CD14-positive monocyte (primary cell): ENCODE measurements around the gene C12orf57. TPM values are rescaled to one million over a fixed set of nuclear protein-coding genes. Genes with fewer than 3 reads are reported as not detected.
A peak's percentile ranks its signal among the peaks of the same experiment; 100 is the strongest.

Experiments used
- DNase-seq, 3 donors: peaks; one replicate each; pipeline ENCODE4 v3.0.0-alpha.2; 2011 to 2022
- H2AFZ ChIP-seq: 2 replicates; pipeline ENCODE4 v1.6.0; 2012; ENCODE audit warnings: mild to moderate bottlenecking, low read depth, low read length, inconsistent platforms; ENCODE audit not compliant: insufficient read depth, poor library complexity, severe bottlenecking
- H3K27ac ChIP-seq, 2 donors: 1 replicate in 1 of 2; 2 replicates in 1 of 2; pipeline ENCODE4 v1.5.1; 2012 to 2013; ENCODE audit warnings: low read length in 2 of 2, control low read depth in 1 of 2, inconsistent platforms in 1 of 2, low read depth in 1 of 2, mild to moderate bottlenecking in 1 of 2
- H3K27me3 ChIP-seq, 2 donors: one replicate each; pipeline versions ENCODE4 v1.6.0 to v1.6.1; 2011 to 2013; ENCODE audit warnings: low read length in 2 of 2; ENCODE audit not compliant: control insufficient read depth in 2 of 2, insufficient read depth in 2 of 2
- H3K36me3 ChIP-seq, 2 donors: replicated peaks in 1 of 2; 1 replicate in 1 of 2; 2 replicates in 1 of 2; pipeline versions ENCODE4 v1.5.1 to v1.6.1; 2012 to 2013; ENCODE audit warnings: low read length in 2 of 2, control low read depth in 1 of 2, inconsistent platforms in 1 of 2, mild to moderate bottlenecking in 1 of 2; ENCODE audit not compliant: insufficient read depth in 2 of 2, control insufficient read depth in 1 of 2
- H3K4me1 ChIP-seq, 2 donors: 1 replicate in 1 of 2; 2 replicates in 1 of 2; pipeline versions ENCODE4 v1.5.1 to v1.6.1; 2012 to 2013; ENCODE audit warnings: low read length in 2 of 2, control low read depth in 1 of 2, inconsistent platforms in 1 of 2, mild to moderate bottlenecking in 1 of 2, moderate library complexity in 1 of 2; ENCODE audit not compliant: insufficient read depth in 2 of 2, control insufficient read depth in 1 of 2
- H3K4me2 ChIP-seq: replicated peaks from 2 replicates; pipeline ENCODE3; 2012; ENCODE audit warnings: low read length, moderate library complexity, mild to moderate bottlenecking; ENCODE audit not compliant: poor library complexity, severe bottlenecking; ENCODE audit errors: extremely low read depth
- H3K4me3 ChIP-seq, 3 experiments: fragments of 200-600 bp in 1 of 3; sonication (generic) in 1 of 3; replicated peaks in 1 of 3; 1 replicate in 2 of 3; 2 replicates in 1 of 3; pipeline ENCODE4 v1.5.1; 2011 to 2013; ENCODE audit warnings: low read length in 3 of 3, mild to moderate bottlenecking in 3 of 3, control low read depth in 2 of 3, low read depth in 2 of 3, inconsistent platforms in 1 of 3, moderate library complexity in 1 of 3
- H3K79me2 ChIP-seq: 2 replicates; pipeline ENCODE4 v1.6.0; 2012; ENCODE audit warnings: mild to moderate bottlenecking, control low read depth, inconsistent platforms, low read length, moderate library complexity; ENCODE audit not compliant: insufficient read depth
- H3K9ac ChIP-seq: 2 replicates; pipeline ENCODE4 v1.6.0; 2017; ENCODE audit warnings: low read length, mild to moderate bottlenecking; ENCODE audit not compliant: insufficient read depth, poor library complexity, severe bottlenecking
- H3K9me3 ChIP-seq, 2 donors: replicated peaks in 1 of 2; 1 replicate in 1 of 2; 2 replicates in 1 of 2; pipeline versions ENCODE4 v1.5.1 to v1.6.1; 2012 to 2013; ENCODE audit warnings: low read length in 2 of 2, control low read depth in 1 of 2; ENCODE audit not compliant: control insufficient read depth in 1 of 2, insufficient read depth in 1 of 2
- H4K20me1 ChIP-seq: 2 replicates; pipeline ENCODE4 v1.6.0; 2012; ENCODE audit warnings: mild to moderate bottlenecking, low read length, control low read depth, moderate library complexity; ENCODE audit not compliant: insufficient read depth
- H3K27ac Mint-ChIP-seq, 7 donors: one replicate each; pipeline ENCODE4 v1.8.0; 2020; ENCODE audit warnings: mild to moderate bottlenecking in 7 of 7, mixed read lengths in 7 of 7, moderate library complexity in 6 of 7, inconsistent platforms in 2 of 7
- H3K27me3 Mint-ChIP-seq, 3 donors: one replicate each; pipeline ENCODE4 v1.8.0; 2021 to 2022; ENCODE audit warnings: low read depth in 3 of 3, mild to moderate bottlenecking in 3 of 3, mixed read lengths in 3 of 3, moderate library complexity in 3 of 3, inconsistent platforms in 1 of 3
- H3K36me3 Mint-ChIP-seq, 2 donors: one replicate each; pipeline ENCODE4 v1.8.0; 2020; ENCODE audit warnings: mixed read lengths in 2 of 2, inconsistent platforms in 1 of 2, mild to moderate bottlenecking in 1 of 2
- H3K4me1 Mint-ChIP-seq: one replicate; pipeline ENCODE4 v1.8.0; 2020; ENCODE audit warnings: mild to moderate bottlenecking, mixed read lengths
- H3K4me3 Mint-ChIP-seq, 2 donors: one replicate each; pipeline ENCODE4 v1.8.0; 2020; ENCODE audit warnings: mild to moderate bottlenecking in 2 of 2, mixed read lengths in 2 of 2, moderate library complexity in 1 of 2
- H3K9me3 Mint-ChIP-seq, 7 donors: one replicate each; pipeline ENCODE4 v1.8.0; 2020 to 2022; ENCODE audit warnings: mixed read lengths in 7 of 7, mild to moderate bottlenecking in 6 of 7, moderate library complexity in 6 of 7, inconsistent platforms in 2 of 7
- WGBS: methylation state at CpG from one replicate; pipeline ENCODE4 v1.1.5; 2013; ENCODE audit warnings: missing lambda C conversion rate; ENCODE audit not compliant: insufficient coverage; 5-methylcytosine and 5-hydroxymethylcytosine counted together
- intact Hi-C, 2 donors: fragments of 100-400 bp; cut with micrococcal nuclease; formaldehyde crosslinking; loops; one replicate each; pipeline versions ENCODE4 v1.15.0 to v1.15.1; 2023
- polyA plus RNA-seq, 3 donors: library from polyadenylated mRNA; depleted of rRNA in 1 of 3; unstranded in 2 of 3; stranded (reverse) in 1 of 3; fragments of 300-500 nt in 2 of 3; fragments of >200 nt in 1 of 3; fragmentation: Illumina TruSeq in 2 of 3; gene quantifications; 1 replicate in 2 of 3; 2 replicates in 1 of 3; pipeline ENCODE4 v1.2.3, GENCODE V29; 2012 to 2021
- TF ChIP-seq, protein P1 (sequence below): fragments of 200-600 bp; IDR thresholded peaks from one replicate; pipeline ENCODE4 v1.8.0; 2022; ENCODE audit warnings: antibody characterized with exemption, mild to moderate bottlenecking

Gene C12orf57
- polyA plus RNA-seq, 3 donors, result 19.1 to 59.2 (median 24.2) TPM

DNA sequence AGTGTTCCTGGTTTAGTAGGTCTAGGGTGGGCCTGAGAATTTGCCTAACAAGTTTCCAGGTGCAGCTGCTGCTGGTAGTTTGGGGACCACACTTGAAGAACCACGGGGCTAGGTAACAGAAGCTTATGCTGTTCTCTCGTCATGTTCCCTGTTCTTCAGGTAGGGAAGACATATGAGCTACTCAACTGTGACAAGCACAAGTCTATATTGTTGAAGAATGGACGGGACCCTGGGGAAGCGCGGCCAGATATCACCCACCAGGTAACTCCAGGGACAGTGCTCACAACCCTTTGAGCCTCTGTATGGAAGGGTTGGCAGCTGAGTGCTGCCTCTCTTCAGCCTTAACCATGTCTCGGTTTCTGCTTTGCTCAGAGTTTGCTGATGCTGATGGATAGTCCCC lies 30.4 kb downstream of the C12orf57 start:
- TF ChIP-seq, protein P1, sequence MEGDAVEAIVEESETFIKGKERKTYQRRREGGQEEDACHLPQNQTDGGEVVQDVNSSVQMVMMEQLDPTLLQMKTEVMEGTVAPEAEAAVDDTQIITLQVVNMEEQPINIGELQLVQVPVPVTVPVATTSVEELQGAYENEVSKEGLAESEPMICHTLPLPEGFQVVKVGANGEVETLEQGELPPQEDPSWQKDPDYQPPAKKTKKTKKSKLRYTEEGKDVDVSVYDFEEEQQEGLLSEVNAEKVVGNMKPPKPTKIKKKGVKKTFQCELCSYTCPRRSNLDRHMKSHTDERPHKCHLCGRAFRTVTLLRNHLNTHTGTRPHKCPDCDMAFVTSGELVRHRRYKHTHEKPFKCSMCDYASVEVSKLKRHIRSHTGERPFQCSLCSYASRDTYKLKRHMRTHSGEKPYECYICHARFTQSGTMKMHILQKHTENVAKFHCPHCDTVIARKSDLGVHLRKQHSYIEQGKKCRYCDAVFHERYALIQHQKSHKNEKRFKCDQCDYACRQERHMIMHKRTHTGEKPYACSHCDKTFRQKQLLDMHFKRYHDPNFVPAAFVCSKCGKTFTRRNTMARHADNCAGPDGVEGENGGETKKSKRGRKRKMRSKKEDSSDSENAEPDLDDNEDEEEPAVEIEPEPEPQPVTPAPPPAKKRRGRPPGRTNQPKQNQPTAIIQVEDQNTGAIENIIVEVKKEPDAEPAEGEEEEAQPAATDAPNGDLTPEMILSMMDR, result no peak
- no peak overlapping the region for H3K4me3 Mint-ChIP-seq
- WGBS, result no CpG with 5 or more reads among the region's 6 CpGs
- intact Hi-C loops, result loop anchor here (5.0 kb wide), 3 partner anchors 37 to 117 kb away; partner anchors contain the start of gene LPCAT3 (in 2 of the 2)
- H3K9me3 ChIP-seq, result no peaks in the 10 kb centered on the region
- DNase-seq, result no peak
- peaks cover 38% of the 10 kb centered on the region for H3K79me2 ChIP-seq
- H3K27ac Mint-ChIP-seq, result no peak overlapping the region
- H2AFZ ChIP-seq, result no peak overlapping the region
- H4K20me1 ChIP-seq, result peaks cover 3% of the 10 kb centered on the region
- no peaks in the 10 kb centered on the region for H3K9me3 Mint-ChIP-seq
- peaks cover 0 to 3% (median 0%) of the 10 kb centered on the region in 3 donors for H3K27me3 Mint-ChIP-seq
- no peak overlapping the region for H3K27ac ChIP-seq
- no peak overlapping the region for H3K4me3 ChIP-seq
- peaks cover 17 to 24% of the 10 kb centered on the region in 2 donors for H3K4me1 ChIP-seq
- H3K27me3 ChIP-seq, result no peaks in the 10 kb centered on the region
- peaks cover 54 to 59% of the 10 kb centered on the region in 2 donors for H3K36me3 Mint-ChIP-seq
- peaks cover 54 to 55% of the 10 kb centered on the region in 2 donors for H3K36me3 ChIP-seq
- H3K9ac ChIP-seq, result no peak overlapping the region
- H3K4me1 Mint-ChIP-seq, result peaks cover 22% of the 10 kb centered on the region
- no peak overlapping the region for H3K4me2 ChIP-seq

DNA sequence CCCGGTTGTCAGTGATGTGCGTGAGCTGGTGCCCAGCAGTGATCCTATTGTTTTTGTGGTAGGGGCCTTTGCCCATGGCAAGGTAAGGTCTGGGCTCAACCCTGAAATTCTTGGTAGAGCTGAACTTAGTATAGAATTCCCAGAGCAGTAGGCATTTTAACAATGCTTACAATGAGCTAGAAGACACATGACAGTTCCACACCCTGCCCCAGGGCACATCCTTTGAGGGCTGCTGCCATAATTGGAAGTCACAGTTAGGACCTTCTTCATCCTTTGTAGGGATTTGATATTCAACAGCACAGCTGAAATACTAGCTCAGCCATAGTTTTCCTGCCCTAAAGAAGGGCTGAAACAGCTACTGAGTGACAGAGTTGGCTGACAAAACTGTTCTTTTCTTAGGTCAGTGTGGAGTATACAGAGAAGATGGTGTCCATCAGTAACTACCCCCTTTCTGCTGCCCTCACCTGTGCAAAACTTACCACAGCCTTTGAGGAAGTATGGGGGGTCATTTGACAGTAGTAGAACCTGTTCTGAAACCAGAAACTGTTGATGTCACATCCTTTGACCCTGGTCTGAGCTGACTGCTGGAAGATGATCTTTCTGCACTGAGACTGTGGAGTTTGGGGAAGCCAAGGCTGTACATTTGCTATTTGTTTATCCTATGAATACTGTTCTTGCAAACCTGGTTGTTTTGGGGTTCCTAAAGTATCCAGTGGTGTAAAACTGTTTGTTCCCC lies 31.6 kb downstream of the C12orf57 start:
- H3K9me3 ChIP-seq, result no peaks in the 10 kb centered on the region
- H3K36me3 Mint-ChIP-seq, result peaks cover 63 to 70% of the 10 kb centered on the region in 2 donors
- intact Hi-C loops, result no loop called here
- no peak overlapping the region for H3K4me2 ChIP-seq
- no peak overlapping the region for H3K9ac ChIP-seq
- peaks cover 0 to 3% (median 0%) of the 10 kb centered on the region in 3 donors for H3K27me3 Mint-ChIP-seq
- H3K4me3 ChIP-seq, result no peak overlapping the region
- peaks cover 13% of the 10 kb centered on the region for H3K4me1 Mint-ChIP-seq
- TF ChIP-seq, protein P1, result no peak
- no peaks in the 10 kb centered on the region for H4K20me1 ChIP-seq
- 100% methylated on average over 1 of the region's 2 CpGs for WGBS
- no peak overlapping the region for H2AFZ ChIP-seq
- H3K9me3 Mint-ChIP-seq, result no peaks in the 10 kb centered on the region
- peaks cover 25% of the 10 kb centered on the region for H3K79me2 ChIP-seq
- H3K4me3 Mint-ChIP-seq, result no peak overlapping the region
- DNase-seq, result no peak
- H3K4me1 ChIP-seq, result peaks cover 7 to 12% of the 10 kb centered on the region in 2 donors
- no peaks in the 10 kb centered on the region for H3K27me3 ChIP-seq
- H3K36me3 ChIP-seq, result peaks cover 67% of the 10 kb centered on the region in 2 donors
- peak overlapping the region in 2 of 7 donors; percentile 40 to 50 for H3K27ac Mint-ChIP-seq
- no peak overlapping the region for H3K27ac ChIP-seq
